ENCODE results near the gene COA5. TPM values are rescaled to one million over a fixed set of nuclear protein-coding genes. Genes with fewer than 3 reads are reported as not detected.

COA5 gene
- polyA plus RNA-seq, 3 donors, result 72.1 to 84.7 (median 81.2) TPM

GRCh38 chr2:98577313-98577712 is 31.0 kb downstream of the COA5 start:
- DNase-seq, result no peak

GRCh38 chr2:98576666-98577312 is 31.5 kb downstream of the COA5 start:
- DNase-seq, result no peak

- DNase-seq, result no peak
Observed at GRCh38 chr2:98573426-98573825, 34.9 kb downstream of the COA5 start.

GRCh38 chr2:98572676-98573075 is 35.6 kb downstream of the COA5 start:
- no peak for DNase-seq

GRCh38 chr2:98572211-98572610 is 36.1 kb downstream of the COA5 start:
- DNase-seq, result no peak

GRCh38 chr2:98571796-98572195 is 36.5 kb downstream of the COA5 start:
- DNase-seq, result no peak

- no peak for DNase-seq
Observed at GRCh38 chr2:98571121-98571701, 37.1 kb downstream of the COA5 start.

GRCh38 chr2:98570356-98570755 is 38.0 kb downstream of the COA5 start:
- DNase-seq, result no peak

- DNase-seq, result no peak
Observed at GRCh38 chr2:98569915-98570314, 38.4 kb downstream of the COA5 start.

GRCh38 chr2:98569197-98569793 is 39.0 kb downstream of the COA5 start:
- no peak for DNase-seq

- no peak for DNase-seq
Observed at GRCh38 chr2:98568161-98568956, 40.0 kb downstream of the COA5 start.

GRCh38 chr2:98565941-98566340 is 42.4 kb downstream of the COA5 start:
- no peak for DNase-seq

- DNase-seq, result no peak
Observed at GRCh38 chr2:98565286-98565860, 42.9 kb downstream of the COA5 start.

GRCh38 chr2:98564541-98565132 is 43.7 kb downstream of the COA5 start:
- DNase-seq, result no peak

GRCh38 chr2:98563394-98563793 is 44.9 kb downstream of the COA5 start:
- DNase-seq, result no peak

- DNase-seq, result no peak
Observed at GRCh38 chr2:98561902-98562695, 46.2 kb downstream of the COA5 start.

- no peak for DNase-seq
Observed at GRCh38 chr2:98561018-98561417, 47.3 kb downstream of the COA5 start.

GRCh38 chr2:98560256-98560771 is 48.0 kb downstream of the COA5 start:
- DNase-seq, result no peak

GRCh38 chr2:98559581-98559980 is 48.7 kb downstream of the COA5 start:
- DNase-seq, result no peak

- DNase-seq, result no peak
Observed at GRCh38 chr2:98558852-98559530, 49.3 kb downstream of the COA5 start.

All from renal pelvis (tissue), 4 donors.